GM13977 (cell line): ENCODE data around the gene PROC.
A peak's percentile ranks its signal among the peaks of the same experiment; 100 is the strongest.

ENCODE experiments used
- DNase-seq: peaks from one replicate; pipeline ENCODE4 v3.0.0; 2012; ENCODE audit warnings: low spot score
- CTCF ChIP-seq: IDR thresholded peaks from 2 replicates; pipeline ENCODE4 v1.5.1; 2012; ENCODE audit warnings: mild to moderate bottlenecking, control low read depth; ENCODE audit not compliant: insufficient read depth; ENCODE audit errors: extremely low read depth, missing control alignments
- in situ Hi-C: fragments of 300-500 bp; cut with MboI; formaldehyde crosslinking; loops from one replicate; pipeline ENCODE4 v1.12.0; 2022; ENCODE audit warnings: low sequenced_read_pairs, low pct_unique_long_range_greater_than_20kb, mixed read lengths, inconsistent platforms; ENCODE audit not compliant: unreplicated experiment

Gene PROC

GRCh38 chr2:127413200-127413599 is 5.0 kb upstream of the PROC start:
- DNase-seq, result no peak
- in situ Hi-C loops, result no loop called here
- TF ChIP-seq CTCF, result no peak

DNA sequence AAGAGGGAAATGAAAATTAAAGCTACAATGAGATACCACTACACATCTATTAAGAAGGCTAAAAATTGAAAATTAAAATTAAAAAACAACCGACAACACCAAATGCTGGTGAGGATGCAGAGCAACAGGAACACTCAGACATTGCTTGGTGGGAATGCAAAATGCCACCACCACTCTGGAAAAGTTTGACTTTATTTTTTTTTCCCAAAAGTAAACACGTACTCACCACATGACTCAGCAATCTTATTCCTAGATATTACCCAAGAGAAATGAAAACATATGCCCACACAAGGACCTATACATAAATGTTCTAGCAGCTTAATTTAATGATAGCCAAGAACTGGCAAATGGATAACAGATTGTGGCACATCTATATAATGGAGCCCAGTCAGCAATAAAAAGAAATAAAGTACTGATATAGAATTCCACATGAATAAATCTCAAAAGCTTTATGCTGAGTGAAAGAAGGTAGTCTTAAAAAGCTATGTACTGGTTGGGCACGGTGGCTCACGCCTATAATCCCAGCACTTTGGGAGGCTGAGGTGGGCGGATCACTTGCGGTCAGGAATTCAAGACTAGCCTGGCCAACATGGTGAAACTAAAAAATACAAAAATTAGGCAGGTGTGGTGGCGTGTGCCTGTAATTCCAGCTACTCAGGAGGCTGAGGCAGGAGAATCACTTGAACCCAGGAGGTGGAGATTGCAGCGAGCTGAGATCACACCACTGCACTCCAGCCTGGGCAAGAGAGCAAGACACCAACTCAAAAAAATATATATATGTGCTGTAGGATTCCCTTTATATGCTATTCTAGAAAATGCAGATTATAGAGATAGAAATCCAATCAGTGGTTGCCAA is 4.2 kb upstream of the PROC start:
- in situ Hi-C loops, result no loop called here
- TF ChIP-seq CTCF, result no peak
- DNase-seq, result no peak

- no peak for TF ChIP-seq CTCF
- in situ Hi-C loops, result no loop called here
These were observed 3.3 kb upstream of the PROC start for GRCh38 chr2:127414638-127415592.

GRCh38 chr2:127415593-127416505 is 2.4 kb upstream of the PROC start:
- peak; percentile 84 for DNase-seq
- TF ChIP-seq CTCF, result peak; percentile 86
- in situ Hi-C loops, result no loop called here

More at GRCh38 chr2:127414638-127415592, 3.3 kb upstream of the PROC start:
- DNase-seq, result no peak

DNA sequence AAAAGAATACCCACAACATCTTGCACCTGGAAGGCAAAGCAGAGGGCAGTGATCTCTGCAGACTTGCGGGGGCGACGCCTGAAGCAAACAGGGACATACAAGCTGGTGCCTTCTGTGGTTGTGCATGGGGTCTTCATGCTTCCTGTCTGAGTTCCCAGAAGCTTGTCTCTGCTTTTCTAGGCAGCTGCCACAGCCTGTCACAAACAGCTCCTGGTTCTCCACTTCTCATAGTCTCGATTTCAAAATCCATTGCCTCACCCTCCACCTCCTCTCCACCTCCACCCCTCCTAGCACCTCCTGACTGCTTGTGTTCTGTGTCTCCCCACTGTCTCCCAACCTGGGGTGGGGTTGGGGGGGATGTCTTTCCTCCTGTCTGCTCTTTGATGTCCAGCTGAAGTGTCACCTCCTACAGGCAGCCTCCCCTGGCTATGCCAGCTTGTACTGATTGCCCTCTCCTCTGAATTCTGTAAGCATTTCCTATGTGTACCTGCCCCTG is 1.7 kb upstream of the PROC start:
- in situ Hi-C loops, result no loop called here
- DNase-seq, result no peak
- no peak for TF ChIP-seq CTCF
